ENCODE data around the gene LUZP2. TPM values are rescaled to one million over a fixed set of nuclear protein-coding genes. Genes with fewer than 3 reads are reported as not detected.

The LUZP2 gene
- total RNA-seq, 4 donors from 2014 or later: 0.16 to 0.17 TPM; not detected in 2

DNA sequence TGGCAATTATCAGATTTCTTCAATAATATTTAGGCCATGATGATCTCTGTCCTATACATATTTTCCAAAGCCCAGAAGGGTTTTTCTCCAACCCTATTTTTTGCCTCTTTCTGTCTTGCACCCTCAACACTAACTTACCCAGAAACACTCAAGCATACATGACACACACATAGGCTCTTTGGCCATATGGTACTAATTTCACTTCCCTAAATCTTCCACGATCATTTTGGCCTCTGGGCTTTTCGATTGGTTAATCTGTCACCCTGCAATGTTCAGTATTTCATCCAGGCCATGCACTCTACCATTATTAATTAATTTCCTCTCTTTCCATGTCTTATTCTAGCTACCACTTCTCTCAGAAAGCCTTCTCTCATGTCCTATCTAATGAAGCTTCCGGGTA, 59.8 kb downstream of the LUZP2 start:
- no peaks in the 10 kb centered on the region for H3K4me1 ChIP-seq
- no peak for TF ChIP-seq POLR2AphosphoS5 (IDR thresholded peaks at IDR 0.05)
- TF ChIP-seq POLR2A (IDR thresholded peaks at IDR 0.05): no peak
- no peak for TF ChIP-seq EP300 (IDR thresholded peaks at IDR 0.05)
- TF ChIP-seq, protein P1, sequence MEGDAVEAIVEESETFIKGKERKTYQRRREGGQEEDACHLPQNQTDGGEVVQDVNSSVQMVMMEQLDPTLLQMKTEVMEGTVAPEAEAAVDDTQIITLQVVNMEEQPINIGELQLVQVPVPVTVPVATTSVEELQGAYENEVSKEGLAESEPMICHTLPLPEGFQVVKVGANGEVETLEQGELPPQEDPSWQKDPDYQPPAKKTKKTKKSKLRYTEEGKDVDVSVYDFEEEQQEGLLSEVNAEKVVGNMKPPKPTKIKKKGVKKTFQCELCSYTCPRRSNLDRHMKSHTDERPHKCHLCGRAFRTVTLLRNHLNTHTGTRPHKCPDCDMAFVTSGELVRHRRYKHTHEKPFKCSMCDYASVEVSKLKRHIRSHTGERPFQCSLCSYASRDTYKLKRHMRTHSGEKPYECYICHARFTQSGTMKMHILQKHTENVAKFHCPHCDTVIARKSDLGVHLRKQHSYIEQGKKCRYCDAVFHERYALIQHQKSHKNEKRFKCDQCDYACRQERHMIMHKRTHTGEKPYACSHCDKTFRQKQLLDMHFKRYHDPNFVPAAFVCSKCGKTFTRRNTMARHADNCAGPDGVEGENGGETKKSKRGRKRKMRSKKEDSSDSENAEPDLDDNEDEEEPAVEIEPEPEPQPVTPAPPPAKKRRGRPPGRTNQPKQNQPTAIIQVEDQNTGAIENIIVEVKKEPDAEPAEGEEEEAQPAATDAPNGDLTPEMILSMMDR (IDR thresholded peaks at IDR 0.05): no peak
- no peaks in the 10 kb centered on the region for H3K9me3 ChIP-seq
- ATAC-seq: no peak
- no peaks in the 10 kb centered on the region for H3K36me3 ChIP-seq
- WGBS, 2 donors (ENCODE audit: low coverage in 1 of 2): 68 to 89% methylated on average over 3 of the region's 3 CpGs
- H3K27me3 ChIP-seq: no peaks in the 10 kb centered on the region
- no peak overlapping the region for H3K27ac ChIP-seq
- H3K4me3 ChIP-seq: no peak overlapping the region

DNA sequence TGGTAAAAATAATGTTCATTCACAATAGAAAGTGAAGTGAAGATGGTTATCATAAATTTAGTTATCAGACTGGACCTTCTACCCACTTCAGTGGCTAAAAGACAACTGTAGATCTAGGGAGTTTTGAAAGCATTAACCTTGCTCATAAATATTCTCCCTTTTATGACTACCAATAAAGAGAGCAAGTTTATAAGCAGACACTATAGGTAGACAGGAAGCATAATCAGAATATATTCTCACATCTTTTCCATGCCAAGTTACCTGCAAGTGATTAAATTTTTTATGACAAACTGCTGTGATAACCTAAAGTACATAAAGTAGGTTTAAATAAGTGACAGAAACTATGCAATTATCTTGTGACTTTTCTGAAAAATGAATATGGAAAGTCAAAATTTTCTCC, 62.5 kb downstream of the LUZP2 start:
- ATAC-seq: no peak
- Histone ChIP-seq H3K27ac (no peak overlapping the region), H3K9me3 (no peaks in the 10 kb centered on the region), H3K4me1 (no peaks in the 10 kb centered on the region), H3K4me3 (no peak overlapping the region), H3K36me3 (no peaks in the 10 kb centered on the region), H3K27me3 (no peaks in the 10 kb centered on the region)
- no peak for TF ChIP-seq POLR2A (IDR thresholded peaks at IDR 0.05)
- TF ChIP-seq, protein P1 (IDR thresholded peaks at IDR 0.05): no peak
- no peak for TF ChIP-seq POLR2AphosphoS5 (IDR thresholded peaks at IDR 0.05)
- TF ChIP-seq EP300 (IDR thresholded peaks at IDR 0.05): no peak

DNA sequence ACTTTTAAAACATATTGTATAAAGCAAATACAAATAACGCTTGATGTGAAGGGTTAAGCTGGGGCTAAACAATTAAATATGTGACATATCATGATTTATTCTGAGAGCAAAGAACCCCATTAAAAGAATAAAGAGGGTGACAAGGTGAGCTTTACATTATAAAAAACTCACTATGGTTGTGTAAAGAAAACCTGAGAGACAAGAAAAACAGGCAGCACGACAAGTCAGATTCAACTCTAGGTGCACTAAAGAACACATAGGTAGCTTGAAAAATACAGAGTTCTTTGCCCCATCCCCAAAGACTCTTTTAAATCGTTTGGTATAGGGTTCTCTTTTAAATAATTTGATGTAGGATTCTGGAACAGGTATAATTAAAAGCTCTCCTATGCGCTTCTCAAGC, 63.5 kb downstream of the LUZP2 start:
- Histone ChIP-seq H3K27me3 (no peaks in the 10 kb centered on the region), H3K4me3 (no peak overlapping the region), H3K36me3 (no peaks in the 10 kb centered on the region), H3K9me3 (no peaks in the 10 kb centered on the region), H3K4me1 (no peaks in the 10 kb centered on the region), H3K27ac (no peak overlapping the region)
- WGBS, 2 donors (ENCODE audit: low coverage in 1 of 2): 74 to 79% methylated on average over 4 of the region's 4 CpGs
- no peak for ATAC-seq
- TF ChIP-seq, protein P1 (IDR thresholded peaks at IDR 0.05): no peak
- TF ChIP-seq POLR2A (IDR thresholded peaks at IDR 0.05) (no peak), EP300 (IDR thresholded peaks at IDR 0.05) (no peak), POLR2AphosphoS5 (IDR thresholded peaks at IDR 0.05) (no peak)

DNA sequence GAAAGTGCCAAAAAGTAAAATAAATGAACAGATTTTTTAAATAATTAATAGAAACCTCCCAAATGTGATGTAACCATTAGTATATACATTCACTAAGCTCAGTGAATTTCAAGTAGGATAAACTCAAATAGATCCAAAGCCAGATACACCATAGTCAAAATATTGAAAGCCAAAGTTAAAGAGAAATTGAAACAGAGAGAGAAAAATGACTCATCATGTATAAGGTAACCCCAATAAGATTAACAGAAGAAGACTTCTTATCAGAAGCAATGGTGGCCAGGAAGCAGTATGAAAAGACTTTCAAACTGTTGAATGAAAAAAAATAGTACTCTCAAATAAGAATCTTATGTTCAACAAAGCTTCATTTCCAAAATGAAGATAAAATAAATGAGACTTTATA, 70.5 kb downstream of the LUZP2 start:
- Histone ChIP-seq H3K27ac (no peak overlapping the region), H3K4me3 (no peak overlapping the region), H3K4me1 (no peaks in the 10 kb centered on the region), H3K27me3 (no peaks in the 10 kb centered on the region), H3K9me3 (no peaks in the 10 kb centered on the region), H3K36me3 (no peaks in the 10 kb centered on the region)
- TF ChIP-seq POLR2A (IDR thresholded peaks at IDR 0.05): no peak
- ATAC-seq: no peak

DNA sequence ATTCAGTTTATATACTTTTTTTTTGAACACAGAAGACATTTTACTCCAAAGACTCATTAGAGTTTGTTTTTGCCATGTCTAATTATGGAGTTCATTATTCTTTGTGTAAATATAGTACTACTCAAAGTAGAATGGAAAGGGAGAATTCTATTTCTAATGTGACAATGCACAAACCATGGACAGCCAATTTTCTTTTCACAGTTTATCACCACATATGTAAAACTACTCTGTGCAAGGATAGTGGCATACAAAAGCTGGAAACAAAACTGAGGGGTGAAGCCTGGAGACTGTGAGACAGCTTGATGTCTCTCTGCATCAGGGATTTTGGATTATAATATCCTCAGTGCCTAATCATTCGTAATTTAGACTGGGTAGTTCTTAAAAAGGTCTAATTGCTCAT, 75.5 kb downstream of the LUZP2 start:
- Histone ChIP-seq H3K27me3 (no peaks in the 10 kb centered on the region), H3K4me1 (no peaks in the 10 kb centered on the region), H3K27ac (no peak overlapping the region), H3K4me3 (no peak overlapping the region), H3K36me3 (no peaks in the 10 kb centered on the region), H3K9me3 (no peaks in the 10 kb centered on the region)
- 91 to 92% methylated on average over 1 of the region's 1 CpG for WGBS, 2 donors (ENCODE audit: low coverage in 1 of 2)
- ATAC-seq: no peak
- TF ChIP-seq EP300 (IDR thresholded peaks at IDR 0.05) (no peak), POLR2A (IDR thresholded peaks at IDR 0.05) (no peak)
- TF ChIP-seq, protein P1 (IDR thresholded peaks at IDR 0.05): no peak

DNA sequence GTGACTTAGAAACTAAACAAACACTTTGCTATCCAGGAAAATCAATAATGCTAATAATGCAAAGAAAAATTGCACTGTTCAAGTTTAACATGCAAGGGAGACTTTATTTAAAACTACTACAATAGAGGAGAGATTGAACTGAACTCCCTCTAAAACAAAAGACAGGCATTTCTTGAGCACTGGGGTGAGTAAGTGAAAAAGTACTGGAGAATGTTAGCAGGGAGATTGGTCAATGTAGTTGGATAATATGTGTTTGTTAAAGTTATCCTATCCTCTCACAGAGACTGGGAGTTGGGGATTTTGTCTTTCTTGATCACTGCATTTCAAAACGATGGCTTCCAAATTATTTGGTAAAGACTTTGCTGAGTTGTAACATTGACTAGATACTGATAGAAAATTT, 77.6 kb downstream of the LUZP2 start:
- Histone ChIP-seq H3K4me1 (no peaks in the 10 kb centered on the region), H3K27me3 (no peaks in the 10 kb centered on the region), H3K9me3 (no peaks in the 10 kb centered on the region), H3K27ac (no peak overlapping the region), H3K36me3 (no peaks in the 10 kb centered on the region), H3K4me3 (no peak overlapping the region)
- WGBS, 2 donors (ENCODE audit: low coverage in 1 of 2): 40 to 88% methylated on average over 1 of the region's 1 CpG
- ATAC-seq: no peak
- TF ChIP-seq POLR2A (IDR thresholded peaks at IDR 0.05) (no peak), EP300 (IDR thresholded peaks at IDR 0.05) (no peak), POLR2AphosphoS5 (IDR thresholded peaks at IDR 0.05) (no peak)
- TF ChIP-seq, protein P1 (IDR thresholded peaks at IDR 0.05): no peak

Data from gastroesophageal sphincter (tissue), 4 donors.